GM20000 (cell line): ENCODE data around the gene CCZ1.
"Not testable (repeated sequence)": the region's sequence is repeated elsewhere in the genome, so short reads cannot be mapped to it uniquely, and the experiment has no call there.

Experiments
- DNase-seq: peaks from one replicate; pipeline ENCODE4 v3.0.0; 2012; ENCODE audit warnings: low spot score
- TF ChIP-seq, protein P1 (sequence below): IDR thresholded peaks from 2 replicates; pipeline ENCODE4 v1.5.1; 2012; ENCODE audit warnings: mild to moderate bottlenecking, control low read depth; ENCODE audit errors: extremely low read depth, missing control alignments

Gene CCZ1

GRCh38 chr7:5898480-5899224 lies at the start of gene CCZ1:
CCZ1 (plus strand) TSS chr7:5898733; CDS start chr7:5898800, 67 bp downstream.
- TF ChIP-seq, protein P1, sequence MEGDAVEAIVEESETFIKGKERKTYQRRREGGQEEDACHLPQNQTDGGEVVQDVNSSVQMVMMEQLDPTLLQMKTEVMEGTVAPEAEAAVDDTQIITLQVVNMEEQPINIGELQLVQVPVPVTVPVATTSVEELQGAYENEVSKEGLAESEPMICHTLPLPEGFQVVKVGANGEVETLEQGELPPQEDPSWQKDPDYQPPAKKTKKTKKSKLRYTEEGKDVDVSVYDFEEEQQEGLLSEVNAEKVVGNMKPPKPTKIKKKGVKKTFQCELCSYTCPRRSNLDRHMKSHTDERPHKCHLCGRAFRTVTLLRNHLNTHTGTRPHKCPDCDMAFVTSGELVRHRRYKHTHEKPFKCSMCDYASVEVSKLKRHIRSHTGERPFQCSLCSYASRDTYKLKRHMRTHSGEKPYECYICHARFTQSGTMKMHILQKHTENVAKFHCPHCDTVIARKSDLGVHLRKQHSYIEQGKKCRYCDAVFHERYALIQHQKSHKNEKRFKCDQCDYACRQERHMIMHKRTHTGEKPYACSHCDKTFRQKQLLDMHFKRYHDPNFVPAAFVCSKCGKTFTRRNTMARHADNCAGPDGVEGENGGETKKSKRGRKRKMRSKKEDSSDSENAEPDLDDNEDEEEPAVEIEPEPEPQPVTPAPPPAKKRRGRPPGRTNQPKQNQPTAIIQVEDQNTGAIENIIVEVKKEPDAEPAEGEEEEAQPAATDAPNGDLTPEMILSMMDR = peak; percentile 21
- peak; percentile 45 for DNase-seq

- DNase-seq = no peak
- TF ChIP-seq, protein P1 = no peak
Measured at GRCh38 chr7:5850944-5851343, 47.6 kb upstream of the CCZ1 start.

DNA sequence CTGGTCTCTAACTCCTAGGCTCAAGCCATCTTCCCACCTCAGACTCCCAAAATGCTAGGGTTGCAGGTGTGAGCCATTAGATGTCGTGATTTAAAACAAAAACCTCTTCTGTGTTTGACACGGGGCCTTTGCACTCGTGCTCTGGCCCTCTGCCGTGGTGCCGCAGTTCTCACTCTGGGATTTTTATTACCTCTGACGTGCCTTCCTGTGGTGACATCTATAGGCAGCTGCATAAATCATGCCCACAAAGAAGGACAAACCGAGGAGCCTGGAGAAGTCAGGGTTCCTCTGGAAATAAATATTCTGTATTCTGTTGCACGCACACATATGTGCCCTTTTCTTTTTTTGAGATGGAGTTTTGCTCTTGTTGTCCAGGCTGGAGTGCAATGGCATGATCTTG lies 43.8 kb upstream of the CCZ1 start:
- DNase-seq = no peak
- TF ChIP-seq, protein P1 = no peak

DNA sequence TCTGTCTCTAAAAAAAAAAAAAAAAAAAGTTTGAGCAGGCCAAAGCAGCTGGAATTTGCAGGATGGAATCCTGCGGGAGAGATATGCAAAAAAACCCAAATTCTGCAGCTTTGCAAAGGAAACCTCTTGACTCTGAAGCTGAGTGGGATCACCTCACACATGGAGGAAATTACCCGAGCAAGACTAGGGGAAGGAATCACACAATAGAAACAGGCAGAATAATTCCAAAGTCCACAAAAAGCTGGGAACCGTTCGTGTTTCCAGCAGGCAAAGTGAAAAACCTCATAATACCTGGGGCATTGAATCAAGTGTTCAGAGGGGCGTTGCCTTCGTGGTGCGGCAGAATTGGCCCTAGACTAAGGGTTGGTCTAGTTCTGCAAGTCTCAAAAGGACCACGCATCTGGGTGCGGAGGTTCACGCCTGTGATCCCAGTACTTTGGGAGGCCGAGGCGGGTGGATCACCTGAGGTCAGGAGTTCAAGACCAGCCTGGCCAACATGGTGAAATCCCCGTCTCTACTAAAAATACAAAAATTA lies 41.4 kb upstream of the CCZ1 start:
- not testable (repeated sequence) for DNase-seq

- not testable (repeated sequence) for DNase-seq
Measured at GRCh38 chr7:5858494-5858893, 40.0 kb upstream of the CCZ1 start.

DNA sequence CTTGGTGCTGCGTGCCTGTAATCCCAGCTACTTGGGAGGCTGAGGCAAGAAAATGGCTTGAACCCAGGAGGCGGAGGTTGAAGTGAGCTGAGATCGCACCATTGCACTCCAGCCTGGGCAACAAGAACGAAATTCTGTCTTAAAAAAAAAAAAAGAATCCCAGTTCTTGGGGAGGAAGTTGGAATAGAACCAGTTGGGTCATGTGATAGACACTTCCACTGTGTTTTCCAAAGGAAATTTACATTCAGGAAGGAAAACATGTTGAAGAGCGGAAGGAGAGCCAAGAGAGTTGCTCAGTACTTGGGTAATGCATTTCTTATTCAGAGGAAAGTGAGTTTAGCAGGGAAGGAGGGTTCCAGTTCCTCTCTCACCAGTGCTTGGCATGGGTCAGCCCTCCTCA lies 37.3 kb upstream of the CCZ1 start:
- not testable (repeated sequence) for DNase-seq

GRCh38 chr7:5862753-5863366 lies 35.7 kb upstream of the CCZ1 start:
- not testable (repeated sequence) for DNase-seq

DNA sequence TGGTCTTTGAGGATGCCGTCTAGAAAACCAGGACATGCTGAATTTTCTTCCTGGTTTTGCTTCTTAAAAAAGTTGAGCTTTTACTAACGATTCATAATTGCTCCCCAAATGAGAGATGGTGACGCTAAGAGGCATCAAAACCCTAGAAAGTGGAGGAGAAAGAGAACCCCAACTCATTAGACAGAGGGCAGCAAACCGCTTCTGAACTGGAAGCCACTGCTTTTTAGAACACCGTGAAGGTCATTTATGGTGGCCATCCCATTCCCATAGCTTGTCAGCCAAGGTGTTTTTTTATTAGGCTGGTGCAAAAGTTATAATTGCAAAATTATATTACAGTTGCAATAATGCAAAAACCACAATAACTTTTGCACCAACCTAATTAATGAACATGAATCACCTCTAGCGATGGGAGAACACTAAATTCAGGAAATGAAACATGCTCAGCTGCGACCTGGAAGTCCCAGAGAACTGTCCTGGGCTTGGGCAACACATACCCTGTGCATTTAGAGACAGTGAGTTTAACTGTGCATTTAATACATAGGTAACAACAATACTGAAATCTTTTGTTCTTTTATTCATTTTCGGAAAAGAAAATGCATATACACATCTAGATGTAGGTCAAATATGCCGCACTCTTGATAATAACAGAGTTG lies 33.1 kb upstream of the CCZ1 start:
- TF ChIP-seq, protein P1 = peak; percentile 4
- not testable (repeated sequence) for DNase-seq

GRCh38 chr7:5867060-5867459 lies 31.5 kb upstream of the CCZ1 start:
- no peak for DNase-seq
- TF ChIP-seq, protein P1 = no peak

- DNase-seq = not testable (repeated sequence)
Measured at GRCh38 chr7:5868928-5869341, 29.6 kb upstream of the CCZ1 start.
